ENCODE data around the gene YWHAB.

- TF ChIP-seq EZH2 (IDR thresholded peaks at IDR 0.05; ENCODE audit: borderline replicate concordance) (no peak), CTCF (IDR thresholded peaks at IDR 0.05; ENCODE audit: poor library complexity) (no peak)
Observed at GRCh38 chr20:44886266-44886651, 754 bp downstream of the YWHAB start.

All from hepatocyte (in vitro differentiated cells).